H1 (cell line): ENCODE results near the gene TRAPPC2L.

Experiments
- CHD1 ChIP-seq: IDR thresholded peaks from 2 replicates; pipeline ENCODE4 v1.6.1; 2012; ENCODE audit warnings: low read depth, low read length, improper control_type of control experiment
- CTCF ChIP-seq, 3 experiments: IDR thresholded peaks; 1 replicate in 2 of 3; 2 replicates in 1 of 3; pipeline versions ENCODE4 v1.5.1 to v1.6.1; 2011; ENCODE audit warnings: low read length in 3 of 3, mild to moderate bottlenecking in 3 of 3, inconsistent platforms in 2 of 3, low read depth in 1 of 3, moderate library complexity in 1 of 3; ENCODE audit not compliant: insufficient read depth in 1 of 3; ENCODE audit errors: control extremely low read depth in 1 of 3
- MAFK ChIP-seq: IDR thresholded peaks from 2 replicates; pipeline ENCODE4 v1.6.1; 2012; ENCODE audit warnings: low read depth, mild to moderate bottlenecking, improper control_type of control experiment, low read length
- NRF1 ChIP-seq: IDR thresholded peaks from 2 replicates; pipeline ENCODE4 v1.6.1; 2011; ENCODE audit warnings: mild to moderate bottlenecking, low read depth, low read length, improper control_type of control experiment

- no peak for TF ChIP-seq CTCF (IDR thresholded peaks at IDR 0.05; ENCODE audit: control extremely low read depth in 1 of 3, insufficient read depth in 1 of 3, low read depth in 1 of 3, low read length in 3 of 3)
- TF ChIP-seq NRF1 = no peak
- TF ChIP-seq CHD1 = no peak
- TF ChIP-seq MAFK = no peak
Observed at GRCh38 chr16:88817785-88818574, 38.9 kb upstream of the TRAPPC2L start.
